Stimulated activated effector memory CD8-positive, alpha-beta T cell treated with anti-CD3 and anti-CD28 coated beads, Interleukin-12 subunit alpha, Interleukin-12 subunit beta, amount 100 ng/mL, for 72 hours (primary cell): ENCODE measurements around the gene MEIOB.

ENCODE experiments used
- ATAC-seq: fragments of 150-1000 bp; cut with Tn5 transposase; 2 replicates; pipeline ENCODE4 v1.10.0; 2021
- DNase-seq, 2 donors: peaks; one replicate each; pipeline ENCODE4 v3.0.0; 2021 to 2022; ENCODE audit warnings: low spot score in 2 of 2
- H3K27ac Mint-ChIP-seq: one replicate; pipeline ENCODE4 v1.8.0; 2022; ENCODE audit warnings: mild to moderate bottlenecking, mixed read lengths
- H3K36me3 Mint-ChIP-seq: one replicate; pipeline ENCODE4 v1.8.0; 2022; ENCODE audit warnings: mild to moderate bottlenecking, mixed read lengths
- H3K4me1 Mint-ChIP-seq: one replicate; pipeline ENCODE4 v1.8.0; 2022; ENCODE audit warnings: mixed read lengths
- H3K4me3 Mint-ChIP-seq: one replicate; pipeline ENCODE4 v1.8.0; 2022; ENCODE audit warnings: mild to moderate bottlenecking, mixed read lengths
- H3K9me3 Mint-ChIP-seq: one replicate; pipeline ENCODE4 v1.8.0; 2022; ENCODE audit warnings: mixed read lengths

Gene MEIOB

GRCh38 chr16:1794908-1795666, 76.9 kb downstream of the MEIOB start:
- DNase-seq = no peak
- Mint-ChIP-seq H3K27ac (no peak overlapping the region), H3K36me3 (peaks cover 6% of the 10 kb centered on the region), H3K4me3 (no peak overlapping the region), H3K4me1 (no peaks in the 10 kb centered on the region), H3K9me3 (peaks cover 9% of the 10 kb centered on the region)
- ATAC-seq = no peak

- Mint-ChIP-seq H3K4me1 (no peaks in the 10 kb centered on the region), H3K36me3 (peaks cover 6% of the 10 kb centered on the region), H3K9me3 (peaks cover 6% of the 10 kb centered on the region), H3K27ac (no peak overlapping the region), H3K4me3 (no peak overlapping the region)
- DNase-seq = peak in 1 of 2 donors; percentile 48
- no peak for ATAC-seq
Observed at GRCh38 chr16:1794221-1794871, 77.6 kb downstream of the MEIOB start.

GRCh38 chr16:1793578-1794220, 78.3 kb downstream of the MEIOB start, which contains the start of gene IGFALS:
IGFALS (minus strand) TSS chr16:1793705; CDS start chr16:1793652, 53 bp downstream.
- Mint-ChIP-seq H3K36me3 (peaks cover 12% of the 10 kb centered on the region), H3K9me3 (peaks cover 3% of the 10 kb centered on the region), H3K4me1 (peaks cover 5% of the 10 kb centered on the region), H3K4me3 (no peak within 1 kb of the TSS), H3K27ac (no peak within 1 kb of the TSS)
- peak; percentile 11 for ATAC-seq
- DNase-seq = no peak

GRCh38 chr16:1792836-1793577, 79.0 kb downstream of the MEIOB start:
- Mint-ChIP-seq H3K36me3 (peaks cover 13% of the 10 kb centered on the region), H3K9me3 (peaks cover 3% of the 10 kb centered on the region), H3K4me3 (no peak overlapping the region), H3K4me1 (peaks cover 6% of the 10 kb centered on the region), H3K27ac (no peak overlapping the region)
- ATAC-seq (no peak), DNase-seq (peak in 1 of 2 donors; percentile 47)

GRCh38 chr16:1791943-1792812, 79.8 kb downstream of the MEIOB start:
- ATAC-seq (no peak), DNase-seq (no peak)
- H3K36me3 Mint-ChIP-seq = peaks cover 13% of the 10 kb centered on the region
- no peak overlapping the region for H3K4me3 Mint-ChIP-seq
- H3K4me1 Mint-ChIP-seq = peaks cover 6% of the 10 kb centered on the region
- no peak overlapping the region for H3K27ac Mint-ChIP-seq
- peaks cover 1% of the 10 kb centered on the region for H3K9me3 Mint-ChIP-seq

- DNase-seq (peak in 1 of 2 donors; percentile 47), ATAC-seq (no peak)
- H3K9me3 Mint-ChIP-seq = no peaks in the 10 kb centered on the region
- peaks cover 6% of the 10 kb centered on the region for H3K4me1 Mint-ChIP-seq
- H3K36me3 Mint-ChIP-seq = peaks cover 13% of the 10 kb centered on the region
- no peak overlapping the region for H3K4me3 Mint-ChIP-seq
- no peak overlapping the region for H3K27ac Mint-ChIP-seq
Observed at GRCh38 chr16:1791256-1791942, 80.6 kb downstream of the MEIOB start.

GRCh38 chr16:1790611-1791255, 81.2 kb downstream of the MEIOB start:
- Mint-ChIP-seq H3K36me3 (peaks cover 14% of the 10 kb centered on the region), H3K4me3 (no peak overlapping the region), H3K9me3 (no peaks in the 10 kb centered on the region), H3K27ac (no peak overlapping the region), H3K4me1 (peaks cover 6% of the 10 kb centered on the region)
- DNase-seq = no peak
- no peak for ATAC-seq

- H3K36me3 Mint-ChIP-seq = peaks cover 19% of the 10 kb centered on the region
- no peaks in the 10 kb centered on the region for H3K9me3 Mint-ChIP-seq
- H3K4me1 Mint-ChIP-seq = peaks cover 11% of the 10 kb centered on the region
- no peak overlapping the region for H3K27ac Mint-ChIP-seq
- ATAC-seq (no peak), DNase-seq (no peak)
- no peak overlapping the region for H3K4me3 Mint-ChIP-seq
Observed at GRCh38 chr16:1790261-1790610, 81.7 kb downstream of the MEIOB start.

- ATAC-seq (no peak), DNase-seq (peak in 1 of 2 donors; percentile 48)
- Mint-ChIP-seq H3K36me3 (peaks cover 24% of the 10 kb centered on the region), H3K4me3 (no peak overlapping the region), H3K4me1 (peaks cover 15% of the 10 kb centered on the region), H3K27ac (no peak overlapping the region), H3K9me3 (no peaks in the 10 kb centered on the region)
Observed at GRCh38 chr16:1789643-1790045, 82.3 kb downstream of the MEIOB start.

- H3K4me3 Mint-ChIP-seq = no peak overlapping the region
Observed at GRCh38 chr16:1788708-1789100, 83.3 kb downstream of the MEIOB start.

GRCh38 chr16:1788095-1788707, 83.8 kb downstream of the MEIOB start:
- Mint-ChIP-seq H3K4me3 (no peak overlapping the region), H3K36me3 (peaks cover 24% of the 10 kb centered on the region), H3K9me3 (no peaks in the 10 kb centered on the region), H3K4me1 (peaks cover 15% of the 10 kb centered on the region), H3K27ac (no peak overlapping the region)
- DNase-seq (no peak), ATAC-seq (no peak)

More at GRCh38 chr16:1788708-1789100, 83.3 kb downstream of the MEIOB start:
- Mint-ChIP-seq H3K9me3 (no peaks in the 10 kb centered on the region), H3K27ac (peak overlapping the region; percentile 64), H3K4me1 (peaks cover 15% of the 10 kb centered on the region), H3K36me3 (peaks cover 24% of the 10 kb centered on the region)
- ATAC-seq = no peak
- DNase-seq = no peak

GRCh38 chr16:1787322-1788094, 84.5 kb downstream of the MEIOB start:
- Mint-ChIP-seq H3K27ac (no peak overlapping the region), H3K9me3 (no peaks in the 10 kb centered on the region), H3K4me3 (no peak overlapping the region), H3K4me1 (peaks cover 15% of the 10 kb centered on the region), H3K36me3 (peaks cover 28% of the 10 kb centered on the region)
- ATAC-seq (no peak), DNase-seq (no peak)

GRCh38 chr16:1787056-1787321, 85.0 kb downstream of the MEIOB start:
- DNase-seq = no peak
- no peak overlapping the region for H3K4me3 Mint-ChIP-seq
- no peak for ATAC-seq
- H3K4me1 Mint-ChIP-seq = peaks cover 15% of the 10 kb centered on the region
- no peaks in the 10 kb centered on the region for H3K9me3 Mint-ChIP-seq
- no peak overlapping the region for H3K27ac Mint-ChIP-seq
- H3K36me3 Mint-ChIP-seq = peaks cover 33% of the 10 kb centered on the region
